ENCODE data around the gene TPRKB.
"Not testable (repeated sequence)": the region's sequence is repeated elsewhere in the genome, so short reads cannot be mapped to it uniquely, and the experiment has no call there.

Gene TPRKB

DNA sequence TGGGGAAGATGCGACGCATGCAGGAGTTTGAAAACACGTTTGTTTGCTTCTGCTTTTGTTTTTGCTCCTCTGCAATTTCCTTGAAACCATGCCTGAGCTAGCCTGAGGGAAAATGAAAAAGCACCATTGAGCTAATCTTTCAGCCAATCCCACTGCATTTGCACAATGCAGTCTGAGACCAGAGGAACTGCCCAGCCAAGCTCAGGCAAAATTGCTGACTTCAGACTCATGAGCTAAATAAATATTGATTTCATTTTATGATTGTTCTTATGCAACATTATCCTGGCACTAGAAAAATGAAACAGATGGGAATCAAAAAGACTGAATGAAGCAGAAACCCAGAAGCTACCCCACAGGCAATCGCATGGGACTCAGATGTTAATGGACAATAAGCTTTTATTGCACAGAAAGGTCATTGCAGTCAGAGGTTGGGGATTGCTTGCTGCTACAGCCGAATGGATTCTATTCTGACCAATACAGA is 37.0 kb downstream of the TPRKB start:
- H3K9me3 ChIP-seq (ENCODE audit: control insufficient read depth, insufficient read depth, low read depth, low read length): peaks cover 26% of the 10 kb centered on the region
- H3K27ac ChIP-seq (ENCODE audit: low read depth, low read length): no peak overlapping the region
- no peak overlapping the region for H3K9ac ChIP-seq (ENCODE audit: low read length)
- H3K36me3 ChIP-seq (ENCODE audit: control insufficient read depth, insufficient read depth, low read length): no peaks in the 10 kb centered on the region
- H3K4me3 ChIP-seq (ENCODE audit: low read depth, low read length): no peak overlapping the region
- no peaks in the 10 kb centered on the region for H3K4me1 ChIP-seq (ENCODE audit: control insufficient read depth, insufficient read depth, low read length)
- peaks cover 11% of the 10 kb centered on the region; the same call in 1 of the 2 replicates for H3K27me3 ChIP-seq (ENCODE audit: control insufficient read depth, insufficient read depth, low read length)

DNA sequence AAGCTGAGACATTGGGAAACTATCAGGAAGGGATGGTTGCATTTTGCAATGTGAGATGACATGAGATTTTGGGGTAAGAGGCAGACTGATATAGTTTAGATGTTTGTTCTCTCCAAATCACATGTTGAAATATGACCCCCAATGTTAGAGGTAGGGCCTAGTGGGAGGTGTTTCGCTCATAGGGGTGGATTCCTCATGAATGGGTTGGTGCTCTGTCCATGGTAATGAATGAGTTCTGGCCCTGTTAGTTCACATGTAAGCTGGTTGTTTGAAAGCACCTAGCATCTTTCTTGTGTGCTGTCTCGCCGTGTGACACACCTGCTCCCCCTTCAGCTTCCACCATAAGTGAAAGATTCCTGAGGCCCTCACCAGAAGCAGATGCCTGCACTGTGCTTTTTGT is 37.7 kb downstream of the TPRKB start:
- Histone ChIP-seq H3K9ac (ENCODE audit: low read length) (no peak overlapping the region), H3K27ac (ENCODE audit: low read depth, low read length) (no peak overlapping the region), H3K27me3 (ENCODE audit: control insufficient read depth, insufficient read depth, low read length) (peaks cover 5% of the 10 kb centered on the region; the same call in 1 of the 2 replicates), H3K4me1 (ENCODE audit: control insufficient read depth, insufficient read depth, low read length) (no peaks in the 10 kb centered on the region), H3K4me3 (ENCODE audit: low read depth, low read length) (no peak overlapping the region), H3K9me3 (ENCODE audit: control insufficient read depth, insufficient read depth, low read depth, low read length) (peaks cover 26% of the 10 kb centered on the region), H3K36me3 (ENCODE audit: control insufficient read depth, insufficient read depth, low read length) (no peaks in the 10 kb centered on the region)

DNA sequence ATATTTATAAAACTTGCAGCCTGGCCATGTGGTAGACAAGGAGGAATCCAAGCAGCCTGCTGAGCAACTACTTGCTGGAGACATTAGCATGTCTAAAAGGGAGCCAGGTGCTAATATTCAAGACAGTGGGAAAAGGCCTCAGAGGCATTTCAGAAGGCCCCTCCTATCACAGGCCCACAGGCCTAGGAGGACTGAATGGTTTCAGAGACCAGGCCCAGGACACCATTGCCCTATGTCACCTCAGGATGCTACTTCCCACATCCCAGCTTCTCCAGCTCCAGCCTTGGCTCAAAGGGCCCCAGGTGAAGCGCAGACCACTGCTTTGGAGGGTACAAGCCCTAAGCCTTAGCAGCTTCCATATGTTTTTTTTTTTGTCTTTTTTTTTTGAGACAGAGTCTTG is 39.0 kb downstream of the TPRKB start:
- Histone ChIP-seq H3K27ac (ENCODE audit: low read depth, low read length) (no peak overlapping the region), H3K27me3 (ENCODE audit: control insufficient read depth, insufficient read depth, low read length) (0 out of 2 replicates have a peak, but pooled peaks cover 3% of the 10 kb centered on the region), H3K9ac (ENCODE audit: low read length) (no peak overlapping the region), H3K4me3 (ENCODE audit: low read depth, low read length) (no peak overlapping the region), H3K4me1 (ENCODE audit: control insufficient read depth, insufficient read depth, low read length) (no peaks in the 10 kb centered on the region), H3K36me3 (ENCODE audit: control insufficient read depth, insufficient read depth, low read length) (no peaks in the 10 kb centered on the region), H3K9me3 (ENCODE audit: control insufficient read depth, insufficient read depth, low read depth, low read length) (peaks cover 26% of the 10 kb centered on the region)

DNA sequence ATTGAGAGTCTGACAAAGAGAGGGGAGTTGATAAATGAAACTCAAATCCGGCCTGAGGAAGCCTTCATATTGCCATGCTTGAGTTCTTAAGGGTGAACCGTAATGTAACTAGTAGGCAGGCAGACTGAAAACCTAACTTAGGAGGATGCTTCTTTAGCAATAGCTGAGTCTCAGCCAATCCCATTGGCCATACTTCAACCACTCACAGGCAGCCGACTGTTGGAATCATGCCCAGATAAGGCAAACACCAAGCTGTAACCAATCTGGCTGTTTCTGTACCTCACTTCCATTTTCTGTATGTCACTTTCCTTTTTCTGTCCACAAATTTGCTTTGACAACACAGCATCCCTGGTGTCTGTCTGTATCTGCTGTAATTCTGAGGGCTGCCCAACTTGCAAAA is 39.5 kb downstream of the TPRKB start:
- no peak overlapping the region for H3K9ac ChIP-seq (ENCODE audit: low read length)
- no peaks in the 10 kb centered on the region for H3K4me1 ChIP-seq (ENCODE audit: control insufficient read depth, insufficient read depth, low read length)
- peaks cover 26% of the 10 kb centered on the region for H3K9me3 ChIP-seq (ENCODE audit: control insufficient read depth, insufficient read depth, low read depth, low read length)
- no peak overlapping the region for H3K27ac ChIP-seq (ENCODE audit: low read depth, low read length)
- 0 out of 2 replicates have a peak, but pooled peaks cover 3% of the 10 kb centered on the region for H3K27me3 ChIP-seq (ENCODE audit: control insufficient read depth, insufficient read depth, low read length)
- no peaks in the 10 kb centered on the region for H3K36me3 ChIP-seq (ENCODE audit: control insufficient read depth, insufficient read depth, low read length)
- H3K4me3 ChIP-seq (ENCODE audit: low read depth, low read length): no peak overlapping the region

DNA sequence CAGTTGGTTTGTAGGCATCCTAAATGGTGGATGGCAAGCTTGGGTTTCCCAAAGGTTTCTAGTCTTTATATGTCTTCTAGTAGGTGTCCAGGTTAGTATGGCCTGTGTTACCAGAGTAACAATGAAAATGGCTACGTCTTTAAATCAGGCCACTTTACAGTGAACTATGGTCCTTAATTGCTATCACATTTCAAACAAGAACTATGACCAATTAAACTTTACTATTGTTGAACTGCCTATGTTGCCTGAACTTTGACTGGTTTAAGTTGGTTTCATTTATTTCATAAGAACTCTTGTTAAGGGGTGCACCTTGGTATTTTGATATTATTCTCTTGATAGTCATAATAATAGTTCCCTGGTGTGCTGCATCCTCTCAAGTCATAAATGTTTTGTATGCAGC is 40.2 kb downstream of the TPRKB start:
- peaks cover 26% of the 10 kb centered on the region for H3K9me3 ChIP-seq (ENCODE audit: control insufficient read depth, insufficient read depth, low read depth, low read length)
- not testable (repeated sequence) for H3K27ac ChIP-seq (ENCODE audit: low read depth, low read length); H3K27me3 ChIP-seq (ENCODE audit: control insufficient read depth, insufficient read depth, low read length); H3K9ac ChIP-seq (ENCODE audit: low read length); H3K4me3 ChIP-seq (ENCODE audit: low read depth, low read length); H3K36me3 ChIP-seq (ENCODE audit: control insufficient read depth, insufficient read depth, low read length); H3K4me1 ChIP-seq (ENCODE audit: control insufficient read depth, insufficient read depth, low read length)

DNA sequence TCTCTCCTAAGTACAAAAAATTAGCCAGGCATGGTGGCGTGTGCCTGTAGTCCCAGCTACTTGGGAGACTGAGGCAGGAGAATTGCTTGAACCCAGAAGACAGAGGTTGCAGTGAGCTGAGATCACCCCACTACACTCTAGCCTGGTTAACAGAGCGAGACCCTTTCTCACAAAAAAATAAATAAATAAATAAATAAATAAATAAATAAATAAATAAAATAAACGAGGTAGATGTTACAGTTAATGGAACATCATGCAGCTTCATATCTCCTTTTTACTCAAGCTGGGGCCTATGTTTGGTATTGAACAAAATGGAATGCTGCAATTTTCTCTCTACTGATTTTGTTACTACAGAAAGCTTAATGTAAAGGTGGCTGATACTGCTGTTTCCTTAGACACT is 40.6 kb downstream of the TPRKB start:
- peaks cover 26% of the 10 kb centered on the region for H3K9me3 ChIP-seq (ENCODE audit: control insufficient read depth, insufficient read depth, low read depth, low read length)
- not testable (repeated sequence) for H3K9ac ChIP-seq (ENCODE audit: low read length); H3K36me3 ChIP-seq (ENCODE audit: control insufficient read depth, insufficient read depth, low read length); H3K27ac ChIP-seq (ENCODE audit: low read depth, low read length); H3K4me3 ChIP-seq (ENCODE audit: low read depth, low read length); H3K27me3 ChIP-seq (ENCODE audit: control insufficient read depth, insufficient read depth, low read length); H3K4me1 ChIP-seq (ENCODE audit: control insufficient read depth, insufficient read depth, low read length)

DNA sequence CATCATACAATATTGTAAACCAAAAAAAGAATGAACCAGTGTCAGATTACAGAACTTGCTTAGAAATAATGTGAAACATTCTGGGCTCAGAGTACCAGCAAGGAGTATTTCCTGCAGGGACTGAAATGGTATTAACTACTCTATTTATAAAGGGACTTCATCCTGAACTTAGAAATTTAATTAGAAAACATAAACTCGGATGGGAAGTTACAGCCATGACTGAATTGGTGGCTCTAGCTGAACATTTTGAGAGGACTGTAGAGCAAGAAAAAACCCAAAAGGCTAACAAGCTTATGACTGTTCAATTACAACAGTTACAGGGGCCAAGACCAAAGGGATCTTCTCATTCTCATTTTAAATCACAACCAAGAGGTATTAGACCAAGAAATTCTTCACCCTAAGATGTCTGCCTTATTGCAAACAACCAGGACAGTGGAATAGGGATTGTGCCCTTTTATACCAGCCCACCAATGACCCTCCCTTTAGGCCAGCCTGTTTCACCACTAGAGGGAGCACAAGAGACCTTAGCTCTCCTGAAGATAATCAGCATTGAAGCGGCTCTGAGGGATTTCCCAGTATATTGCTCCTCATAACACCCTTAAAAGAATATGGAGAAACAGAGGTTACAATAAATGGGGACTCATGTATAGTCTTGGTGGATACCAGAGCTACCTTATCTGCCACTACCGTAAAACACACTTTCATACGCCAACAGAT is 46.6 kb downstream of the TPRKB start:
- H3K4me3 ChIP-seq (ENCODE audit: low read depth, low read length); H3K9me3 ChIP-seq (ENCODE audit: control insufficient read depth, insufficient read depth, low read depth, low read length); H3K27me3 ChIP-seq (ENCODE audit: control insufficient read depth, insufficient read depth, low read length); H3K9ac ChIP-seq (ENCODE audit: low read length); H3K4me1 ChIP-seq (ENCODE audit: control insufficient read depth, insufficient read depth, low read length); H3K27ac ChIP-seq (ENCODE audit: low read depth, low read length); H3K36me3 ChIP-seq (ENCODE audit: control insufficient read depth, insufficient read depth, low read length): not testable (repeated sequence)

DNA sequence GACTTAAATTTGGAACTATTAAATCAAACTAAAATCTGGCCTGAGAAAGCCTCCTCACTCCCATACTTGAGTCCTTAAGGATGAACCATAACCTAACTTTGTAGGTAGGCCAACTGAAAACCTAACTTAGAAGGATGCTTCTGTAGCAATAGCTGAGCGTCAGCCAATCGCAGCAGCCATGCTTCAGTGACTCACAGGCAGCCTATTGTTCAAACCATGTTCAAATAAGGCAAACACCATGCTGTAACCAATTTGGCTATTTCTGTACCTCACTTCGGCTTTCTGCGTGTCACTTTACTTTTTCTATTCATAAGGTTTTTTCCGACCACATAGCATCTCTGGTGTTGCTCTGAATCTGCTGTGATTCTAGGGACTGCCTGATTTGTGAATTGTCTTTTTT is 48.7 kb downstream of the TPRKB start:
- not testable (repeated sequence) for H3K4me1 ChIP-seq (ENCODE audit: control insufficient read depth, insufficient read depth, low read length); H3K27me3 ChIP-seq (ENCODE audit: control insufficient read depth, insufficient read depth, low read length); H3K27ac ChIP-seq (ENCODE audit: low read depth, low read length); H3K9me3 ChIP-seq (ENCODE audit: control insufficient read depth, insufficient read depth, low read depth, low read length); H3K9ac ChIP-seq (ENCODE audit: low read length); H3K36me3 ChIP-seq (ENCODE audit: control insufficient read depth, insufficient read depth, low read length); H3K4me3 ChIP-seq (ENCODE audit: low read depth, low read length)

DNA sequence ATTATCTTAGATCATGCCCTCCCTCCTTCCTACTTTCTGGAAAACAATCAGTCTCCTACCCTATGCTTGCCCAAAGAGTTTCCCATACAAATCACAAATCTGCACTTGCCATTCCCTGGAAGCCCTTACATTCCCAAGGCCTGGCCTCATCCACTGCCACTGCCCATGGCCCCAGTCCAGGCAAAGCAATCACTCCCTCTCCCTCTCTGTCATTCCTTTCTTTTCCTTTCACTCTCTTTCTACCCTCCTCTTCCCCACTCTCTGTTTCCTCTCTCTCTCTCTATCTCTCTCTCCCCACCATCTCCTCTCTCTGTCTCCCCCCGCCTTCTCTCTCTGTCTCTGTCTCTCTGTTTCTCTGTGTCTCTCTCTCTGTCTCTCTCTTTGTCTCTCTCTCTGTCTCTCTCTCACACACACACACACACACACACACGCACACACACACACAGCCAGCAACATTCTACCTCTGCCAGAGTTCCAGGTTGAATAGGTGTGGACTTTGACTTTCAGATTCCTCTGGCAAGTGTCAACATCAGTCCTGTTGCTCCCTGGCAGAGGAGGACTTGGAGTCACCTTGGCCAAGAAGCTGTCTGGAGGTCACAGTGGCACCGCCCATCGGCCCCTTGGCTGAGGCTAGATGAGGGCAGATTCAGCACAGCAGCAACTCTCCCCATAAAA is 51.2 kb downstream of the TPRKB start:
- Histone ChIP-seq H3K36me3 (ENCODE audit: control insufficient read depth, insufficient read depth, low read length) (no peaks in the 10 kb centered on the region), H3K27ac (ENCODE audit: low read depth, low read length) (no peak overlapping the region), H3K4me1 (ENCODE audit: control insufficient read depth, insufficient read depth, low read length) (no peaks in the 10 kb centered on the region), H3K9me3 (ENCODE audit: control insufficient read depth, insufficient read depth, low read depth, low read length) (peaks cover 2% of the 10 kb centered on the region; the same call in 1 of the 2 replicates), H3K4me3 (ENCODE audit: low read depth, low read length) (no peak overlapping the region), H3K27me3 (ENCODE audit: control insufficient read depth, insufficient read depth, low read length) (no peaks in the 10 kb centered on the region), H3K9ac (ENCODE audit: low read length) (no peak overlapping the region)

DNA sequence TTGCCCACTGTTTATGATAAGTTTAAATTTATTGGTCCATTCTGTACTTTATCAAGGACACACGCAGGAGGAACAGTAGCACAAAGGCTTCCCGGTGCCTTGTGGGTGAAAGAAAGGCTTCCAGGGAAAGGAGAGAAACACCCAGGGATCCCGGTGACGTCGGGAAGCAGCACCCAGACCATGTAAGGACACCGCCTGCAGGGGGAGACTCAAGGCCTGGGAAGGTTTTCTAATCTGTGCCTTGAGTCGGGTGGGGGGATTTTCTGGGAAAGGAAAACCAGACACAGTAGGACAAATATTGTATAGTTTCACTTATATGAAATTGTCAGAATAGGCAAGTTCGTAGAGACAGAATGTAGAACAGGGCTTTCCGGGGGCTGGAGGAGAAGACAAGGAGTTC is 52.2 kb downstream of the TPRKB start:
- not testable (repeated sequence) for H3K4me1 ChIP-seq (ENCODE audit: control insufficient read depth, insufficient read depth, low read length); H3K36me3 ChIP-seq (ENCODE audit: control insufficient read depth, insufficient read depth, low read length); H3K4me3 ChIP-seq (ENCODE audit: low read depth, low read length); H3K9ac ChIP-seq (ENCODE audit: low read length); H3K9me3 ChIP-seq (ENCODE audit: control insufficient read depth, insufficient read depth, low read depth, low read length); H3K27ac ChIP-seq (ENCODE audit: low read depth, low read length); H3K27me3 ChIP-seq (ENCODE audit: control insufficient read depth, insufficient read depth, low read length)

DNA sequence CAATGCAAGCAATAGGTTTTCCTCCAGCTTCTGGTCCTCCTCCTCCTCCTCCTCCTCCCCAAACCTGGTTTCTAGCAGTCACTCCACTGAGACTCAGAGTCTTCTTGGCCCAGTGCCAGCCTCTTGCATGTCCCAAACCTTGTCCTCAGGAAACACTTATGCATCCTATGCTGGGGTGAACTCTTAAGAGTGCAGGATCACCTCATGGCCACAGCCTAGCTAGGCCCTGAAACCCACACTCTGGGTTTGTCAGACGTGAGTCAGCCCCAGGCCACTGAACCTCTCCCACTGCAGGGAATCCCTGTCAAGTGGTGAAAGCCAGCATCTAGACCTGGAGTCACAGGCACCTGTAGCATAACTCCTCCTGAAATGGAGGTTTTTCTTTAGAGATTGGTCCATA is 52.8 kb downstream of the TPRKB start:
- not testable (repeated sequence) for H3K36me3 ChIP-seq (ENCODE audit: control insufficient read depth, insufficient read depth, low read length); H3K9me3 ChIP-seq (ENCODE audit: control insufficient read depth, insufficient read depth, low read depth, low read length); H3K4me3 ChIP-seq (ENCODE audit: low read depth, low read length); H3K27ac ChIP-seq (ENCODE audit: low read depth, low read length); H3K4me1 ChIP-seq (ENCODE audit: control insufficient read depth, insufficient read depth, low read length); H3K9ac ChIP-seq (ENCODE audit: low read length); H3K27me3 ChIP-seq (ENCODE audit: control insufficient read depth, insufficient read depth, low read length)
